Osteocyte (in vitro differentiated cells): Measurements from ENCODE around the gene UBA1. TPM values are rescaled to one million over a fixed set of nuclear protein-coding genes. Genes with fewer than 3 reads are reported as not detected.

Source experiments
- DNase-seq: peaks from one replicate; pipeline ENCODE4 v3.0.0; 2021; ENCODE audit warnings: mixed read lengths; ENCODE audit not compliant: unreplicated experiment; ENCODE audit errors: extremely low spot score
- H3K27ac Mint-ChIP-seq: one replicate; pipeline ENCODE4 v1.8.0; 2021; ENCODE audit warnings: mild to moderate bottlenecking, mixed read lengths; ENCODE audit not compliant: unreplicated experiment
- H3K27me3 Mint-ChIP-seq: one replicate; pipeline ENCODE4 v1.8.0; 2021; ENCODE audit warnings: mixed read lengths; ENCODE audit not compliant: unreplicated experiment
- H3K36me3 Mint-ChIP-seq: one replicate; pipeline ENCODE4 v1.8.0; 2021; ENCODE audit warnings: mixed read lengths; ENCODE audit not compliant: unreplicated experiment
- H3K4me1 Mint-ChIP-seq: one replicate; pipeline ENCODE4 v1.8.0; 2021; ENCODE audit warnings: mixed read lengths; ENCODE audit not compliant: unreplicated experiment
- H3K4me3 Mint-ChIP-seq: one replicate; pipeline ENCODE4 v1.8.0; 2021; ENCODE audit warnings: mild to moderate bottlenecking, moderate library complexity, mixed read lengths; ENCODE audit not compliant: unreplicated experiment
- H3K9me3 Mint-ChIP-seq: one replicate; pipeline ENCODE4 v1.8.0; 2021; ENCODE audit warnings: mixed read lengths; ENCODE audit not compliant: unreplicated experiment
- CTCF ChIP-seq: fragments of 200-600 bp; sonication (generic); IDR thresholded peaks from 2 replicates; pipeline ENCODE4 v1.5.0; 2021; ENCODE audit warnings: antibody characterized with exemption, mild to moderate bottlenecking, moderate library complexity
- total RNA-seq: library from RNA; stranded (reverse); gene quantifications from 2 replicates; pipeline ENCODE4 v1.2.1, GENCODE V29; 2021

Gene UBA1
- total RNA-seq, 1 donor from 2014 or later: 350 TPM

- no peak for DNase-seq
- H3K4me1 Mint-ChIP-seq: no peaks in the 10 kb centered on the region
- peaks cover 62% of the 10 kb centered on the region for H3K36me3 Mint-ChIP-seq
- TF ChIP-seq CTCF: no peak
- no peaks in the 10 kb centered on the region for H3K27me3 Mint-ChIP-seq
- H3K4me3 Mint-ChIP-seq: no peak overlapping the region
- H3K9me3 Mint-ChIP-seq: no peaks in the 10 kb centered on the region
- no peak overlapping the region for H3K27ac Mint-ChIP-seq
Observed at GRCh38 chrX:47244676-47245075, 51.0 kb downstream of the UBA1 start.

GRCh38 chrX:47245156-47245555, 51.5 kb downstream of the UBA1 start:
- H3K27ac Mint-ChIP-seq: no peak overlapping the region
- no peak for DNase-seq
- no peak overlapping the region for H3K4me3 Mint-ChIP-seq
- no peaks in the 10 kb centered on the region for H3K9me3 Mint-ChIP-seq
- TF ChIP-seq CTCF: no peak
- peaks cover 57% of the 10 kb centered on the region for H3K36me3 Mint-ChIP-seq
- no peaks in the 10 kb centered on the region for H3K27me3 Mint-ChIP-seq
- H3K4me1 Mint-ChIP-seq: no peaks in the 10 kb centered on the region

- TF ChIP-seq CTCF: no peak
- H3K9me3 Mint-ChIP-seq: no peaks in the 10 kb centered on the region
- H3K27me3 Mint-ChIP-seq: no peaks in the 10 kb centered on the region
- H3K4me1 Mint-ChIP-seq: no peaks in the 10 kb centered on the region
- no peak overlapping the region for H3K4me3 Mint-ChIP-seq
- DNase-seq: no peak
- H3K36me3 Mint-ChIP-seq: peaks cover 40% of the 10 kb centered on the region
- no peak overlapping the region for H3K27ac Mint-ChIP-seq
Observed at GRCh38 chrX:47247206-47247998, 53.8 kb downstream of the UBA1 start.

GRCh38 chrX:47247999-47248320, 54.3 kb downstream of the UBA1 start:
- peaks cover 38% of the 10 kb centered on the region for H3K36me3 Mint-ChIP-seq
- no peaks in the 10 kb centered on the region for H3K27me3 Mint-ChIP-seq
- DNase-seq: no peak
- H3K4me3 Mint-ChIP-seq: no peak overlapping the region
- TF ChIP-seq CTCF: no peak
- no peaks in the 10 kb centered on the region for H3K9me3 Mint-ChIP-seq
- H3K4me1 Mint-ChIP-seq: no peaks in the 10 kb centered on the region
- H3K27ac Mint-ChIP-seq: no peak overlapping the region

- Mint-ChIP-seq H3K4me3 (no peak overlapping the region), H3K27me3 (no peaks in the 10 kb centered on the region), H3K27ac (no peak overlapping the region), H3K4me1 (no peaks in the 10 kb centered on the region), H3K36me3 (peaks cover 36% of the 10 kb centered on the region), H3K9me3 (no peaks in the 10 kb centered on the region)
- TF ChIP-seq CTCF: no peak
- no peak for DNase-seq
Observed at GRCh38 chrX:47248576-47248975, 54.9 kb downstream of the UBA1 start.
